Inflammatory macrophage treated with lipopolysaccharide for 4 hours (primary cell): ENCODE results near the gene NRF1.
"Not testable (repeated sequence)": the region's sequence is repeated elsewhere in the genome, so short reads cannot be mapped to it uniquely, and the experiment has no call there.

Experiments
- DNase-seq: peaks from one replicate; pipeline ENCODE4 v3.0.0-alpha.2; 2020

The NRF1 gene

DNA sequence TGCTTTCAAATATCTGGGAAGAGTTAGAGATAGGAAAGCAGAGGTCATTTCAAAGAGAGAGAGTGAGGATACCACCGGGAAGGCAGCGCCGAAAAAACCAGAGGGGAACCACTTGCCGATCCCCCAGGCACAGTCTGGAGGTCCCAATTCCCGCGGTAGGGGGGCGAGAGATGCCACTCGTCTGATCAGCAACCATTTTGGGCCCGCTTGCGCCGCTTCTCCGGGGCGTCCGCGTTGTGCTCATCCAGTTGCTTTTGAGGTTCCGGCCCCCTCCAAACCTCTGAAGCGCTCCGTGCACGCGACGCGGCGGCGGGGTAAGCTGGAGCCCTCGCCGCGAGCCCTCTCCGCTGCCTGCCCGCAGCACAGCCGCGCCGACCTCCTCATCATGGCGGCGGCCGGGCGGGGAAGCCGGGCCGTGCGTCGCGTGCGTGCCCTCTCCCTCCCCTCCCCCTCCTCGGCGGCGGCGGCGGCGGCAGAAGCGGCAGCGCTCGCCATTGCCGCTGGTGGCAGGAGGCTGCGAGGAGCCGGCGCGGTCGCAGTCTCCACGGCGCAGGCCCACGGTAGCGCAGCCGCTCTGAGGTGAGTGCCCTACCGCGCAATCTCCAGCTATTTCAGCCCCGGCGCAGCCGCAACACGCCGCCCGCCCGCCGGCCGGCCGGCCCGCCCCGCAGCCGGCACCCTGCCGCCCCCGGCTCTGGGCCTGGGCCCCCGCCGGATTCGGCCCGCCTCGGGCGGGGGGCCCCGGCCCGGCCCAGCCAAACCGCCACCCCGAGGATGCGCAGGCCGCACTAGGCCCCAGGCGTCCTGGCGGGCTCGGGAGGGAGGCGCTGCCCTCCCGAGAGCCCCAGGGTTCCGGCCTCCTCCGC is at the start of gene NRF1:
Gene NRF1, plus strand, starts transcription at position 475 of the 866 bp plus-strand sequence. CDS start 45,632 bp downstream, outside the sequence.
- DNase-seq = peak; percentile 93

DNA sequence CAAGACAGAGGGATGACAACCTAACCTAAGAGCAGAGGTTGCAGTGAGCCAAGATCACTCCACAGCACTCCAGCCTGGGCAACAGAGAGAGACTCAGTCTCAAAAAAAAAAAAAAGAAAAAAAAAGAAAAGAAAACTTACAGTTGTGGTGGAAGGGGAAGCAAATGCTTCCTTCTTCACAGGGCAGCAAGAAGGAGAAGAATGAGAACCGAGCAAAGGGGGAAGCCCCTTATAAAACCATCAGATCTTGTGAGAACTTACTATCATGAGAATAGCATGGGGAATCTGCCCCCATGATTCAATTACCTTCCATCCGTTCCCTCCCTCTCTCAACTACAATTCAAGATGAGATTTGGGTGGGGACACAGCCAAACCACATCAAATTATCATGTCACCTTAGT is 45.2 kb upstream of the NRF1 start:
- peak; percentile 81 for DNase-seq

DNA sequence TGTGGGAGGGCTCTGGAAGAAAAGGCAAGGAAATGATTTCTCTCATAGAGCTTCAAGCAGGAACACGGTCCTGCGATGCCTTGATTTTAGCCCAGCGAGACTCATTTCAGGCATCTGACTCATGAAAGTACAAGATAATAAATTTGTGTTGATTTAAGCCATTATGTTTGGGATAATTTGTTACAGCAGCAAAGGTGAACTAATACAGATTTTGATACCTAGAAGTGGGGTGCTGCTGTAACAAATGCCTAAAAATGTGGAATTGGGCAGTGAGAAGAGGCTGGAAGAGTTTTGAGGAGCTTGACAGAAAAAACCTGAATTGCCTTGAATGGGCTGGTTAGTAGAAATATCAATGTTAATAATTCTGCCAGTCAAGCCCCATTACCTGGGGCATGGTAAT is 44.1 kb upstream of the NRF1 start:
- DNase-seq = no peak

DNA sequence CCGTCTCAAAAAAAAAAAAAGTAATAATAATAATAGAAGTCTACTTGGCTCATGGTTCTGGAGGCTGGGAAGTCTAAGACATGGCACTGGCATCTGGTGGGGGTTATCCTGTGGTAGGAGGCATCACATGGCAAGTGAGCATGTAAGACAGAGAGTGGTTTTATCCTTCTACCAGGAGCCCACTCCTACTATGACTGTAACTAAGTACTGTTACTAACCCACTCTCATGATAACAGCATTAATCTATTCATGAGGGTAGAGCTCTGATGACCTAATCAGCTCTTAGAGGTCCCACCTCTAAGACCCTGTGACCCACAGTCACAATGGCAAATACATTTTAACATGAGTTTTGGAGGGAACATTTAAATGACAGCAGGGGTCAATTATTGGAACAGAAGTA is 43.3 kb upstream of the NRF1 start:
- no peak for DNase-seq

DNA sequence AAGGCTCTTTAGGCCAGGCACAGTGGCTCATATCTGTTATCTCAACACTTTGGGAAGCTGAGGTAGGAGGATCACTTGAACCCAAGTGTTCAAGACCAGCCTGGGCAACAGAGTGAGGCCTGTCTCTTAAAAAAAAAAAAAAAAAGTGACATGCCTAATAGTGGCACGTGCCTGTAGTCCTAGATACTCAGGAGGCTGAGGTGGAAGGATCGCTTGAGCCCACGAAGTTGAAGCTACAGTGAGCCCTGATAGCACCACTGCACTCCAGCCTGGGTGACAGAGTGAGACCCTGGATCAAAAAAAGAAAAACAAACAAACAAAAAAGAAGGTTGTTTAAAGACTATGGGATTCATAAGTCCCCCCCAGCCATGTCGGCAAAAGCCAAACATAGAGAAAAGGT is 42.2 kb upstream of the NRF1 start:
- no peak for DNase-seq

DNA sequence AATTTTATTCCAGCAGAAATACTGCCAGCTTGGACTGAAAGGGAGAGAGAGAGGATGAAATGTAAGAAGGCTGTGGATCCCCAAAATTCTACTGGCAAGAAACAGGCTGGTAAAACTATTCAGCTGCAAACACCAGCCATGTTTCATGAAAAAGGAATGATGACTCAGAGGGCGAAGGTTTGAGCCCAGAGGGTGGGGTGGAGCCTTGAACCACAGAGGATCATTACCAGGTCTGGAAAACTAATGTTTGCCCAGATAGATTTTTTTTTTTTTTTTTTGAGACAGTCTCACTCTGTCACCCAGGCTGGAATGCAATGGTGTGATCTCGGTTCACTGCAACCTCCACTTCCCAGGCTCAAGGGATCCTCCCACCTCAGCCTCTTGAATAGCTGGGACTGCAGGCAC is 41.7 kb upstream of the NRF1 start:
- DNase-seq = peak; percentile 48

DNA sequence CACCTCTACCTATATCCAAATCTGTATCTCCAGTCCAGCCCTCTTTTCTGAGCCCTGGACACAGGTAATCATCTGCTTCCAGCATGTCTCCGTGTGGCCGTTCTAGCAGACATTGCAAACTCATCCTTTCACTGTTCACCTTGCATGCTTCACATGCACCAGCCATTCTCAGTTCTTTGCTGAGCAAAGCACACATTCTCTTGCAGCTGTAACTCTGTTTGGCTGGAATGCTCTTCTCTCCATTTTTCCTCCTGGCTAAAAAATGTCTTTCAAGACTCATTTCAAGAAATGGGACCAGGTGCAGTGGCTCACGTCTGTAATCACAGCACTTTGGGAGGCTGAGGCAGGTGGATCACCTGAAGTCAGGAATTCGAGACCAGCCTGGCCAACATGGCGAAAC is 40.3 kb upstream of the NRF1 start:
- no peak for DNase-seq

DNA sequence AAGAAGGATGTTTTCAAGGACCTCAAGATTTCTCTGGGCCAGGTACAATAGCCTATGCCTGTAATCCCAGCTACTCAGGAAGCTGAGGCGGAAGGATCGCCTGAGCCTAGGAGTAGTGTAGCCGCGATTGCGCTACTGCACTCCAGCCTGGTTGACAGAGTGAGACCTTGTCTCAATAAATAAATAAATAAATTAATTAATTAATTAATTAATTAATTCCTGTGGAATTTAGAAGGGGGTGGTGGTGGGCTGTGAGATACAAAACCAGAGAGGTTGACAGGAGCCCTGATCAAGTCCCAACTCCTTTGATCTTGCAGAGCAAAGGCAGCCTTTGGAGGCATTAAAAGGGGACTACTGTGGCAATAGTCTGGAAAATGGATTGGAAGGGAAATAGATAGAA is 39.3 kb upstream of the NRF1 start:
- no peak for DNase-seq

DNA sequence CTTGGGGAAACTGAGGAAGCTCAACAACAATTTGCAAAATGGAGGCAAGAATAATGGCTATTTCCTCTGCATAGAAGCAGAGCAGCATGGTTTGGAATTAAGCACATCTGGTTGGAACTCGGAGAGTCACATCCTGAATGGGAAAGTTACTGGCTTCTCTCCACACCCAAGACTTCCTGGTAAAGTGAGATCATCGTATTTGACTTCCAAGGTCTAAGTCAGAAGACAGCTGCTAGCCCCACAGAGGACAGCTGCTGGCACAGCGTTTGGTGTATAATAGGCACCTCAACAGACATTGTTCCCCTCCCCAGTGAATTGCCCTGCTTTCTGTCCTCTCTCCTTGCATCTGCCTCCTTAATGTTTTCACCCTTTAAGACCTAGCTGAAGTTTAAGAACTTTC is 37.0 kb upstream of the NRF1 start:
- no peak for DNase-seq

DNA sequence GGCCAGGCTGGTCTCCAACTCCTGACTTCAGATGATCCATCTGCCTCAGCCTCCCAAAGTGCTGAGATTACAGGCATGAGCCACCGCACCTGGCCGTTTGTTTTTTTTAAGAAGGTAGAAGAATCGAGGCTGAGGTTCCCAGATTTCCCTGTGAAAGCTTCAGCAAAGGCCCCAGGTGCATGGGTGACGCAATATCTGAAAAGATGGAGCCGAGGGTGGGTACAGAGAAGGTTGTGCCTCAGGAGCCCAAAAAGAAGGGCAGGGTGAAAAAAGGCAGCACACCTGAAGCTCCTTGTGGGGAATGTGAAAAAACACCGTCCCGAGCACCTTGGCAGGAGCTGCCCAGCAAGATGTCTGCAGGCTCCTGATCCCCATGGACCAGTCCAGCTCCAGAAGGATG is 35.8 kb upstream of the NRF1 start:
- DNase-seq = no peak

DNA sequence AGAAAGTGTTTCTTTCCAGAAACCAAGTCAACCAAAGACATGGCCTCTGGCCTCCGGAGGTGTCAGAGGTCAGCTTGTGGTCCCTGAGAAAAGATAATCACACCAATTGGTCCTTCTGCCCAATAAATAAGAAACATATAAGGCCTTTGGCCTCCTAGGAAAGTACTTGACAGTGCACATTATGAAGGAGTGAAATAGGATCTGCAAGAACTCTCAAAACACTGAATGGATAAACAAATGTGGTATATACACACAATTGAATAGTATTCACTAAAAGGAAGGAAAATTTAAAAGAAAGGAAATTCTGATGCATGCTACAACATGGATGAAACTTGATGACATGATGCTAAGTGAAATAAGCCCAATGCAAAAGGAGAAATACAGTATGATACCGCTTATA is 35.4 kb upstream of the NRF1 start:
- DNase-seq = no peak

DNA sequence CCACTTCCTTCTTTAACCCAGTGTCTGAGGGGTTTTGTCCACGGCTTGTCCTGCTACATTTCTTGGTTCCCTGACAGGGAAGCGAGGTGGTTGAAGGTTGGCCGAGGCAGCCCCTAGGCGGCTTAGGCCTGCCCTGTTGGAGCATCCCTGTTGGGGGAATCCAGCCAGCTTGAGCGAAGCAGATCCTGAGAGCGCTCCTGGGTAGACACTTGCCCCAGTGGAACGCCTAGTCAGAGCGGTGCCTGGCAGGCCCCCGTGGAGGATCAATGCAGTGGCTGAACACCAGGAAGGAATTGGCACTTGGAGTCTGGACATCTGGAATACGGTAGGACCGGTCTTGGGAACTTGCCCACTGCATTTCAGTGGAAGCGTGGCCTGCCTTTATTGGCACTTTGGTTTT is 32.7 kb upstream of the NRF1 start:
- no peak for DNase-seq

DNA sequence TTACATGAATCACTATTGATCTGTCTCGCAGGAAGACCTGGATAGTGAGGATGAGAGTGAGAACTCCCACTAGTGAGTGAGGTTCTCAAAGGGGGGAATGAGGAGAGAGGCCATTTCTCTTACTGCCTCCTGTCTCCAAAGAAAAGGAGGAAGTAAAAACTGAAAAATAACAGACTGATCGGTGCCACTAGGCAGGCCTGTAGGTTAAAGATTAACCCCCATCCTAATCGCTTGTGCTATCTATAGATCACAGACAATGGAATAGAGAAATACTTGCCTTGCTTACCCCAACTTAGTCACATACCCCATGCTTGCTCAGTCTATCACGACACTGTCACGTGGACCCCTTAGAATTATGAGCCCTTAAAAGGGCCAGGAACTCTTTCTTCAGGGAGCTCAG is 25.3 kb upstream of the NRF1 start:
- not testable (repeated sequence) for DNase-seq

DNA sequence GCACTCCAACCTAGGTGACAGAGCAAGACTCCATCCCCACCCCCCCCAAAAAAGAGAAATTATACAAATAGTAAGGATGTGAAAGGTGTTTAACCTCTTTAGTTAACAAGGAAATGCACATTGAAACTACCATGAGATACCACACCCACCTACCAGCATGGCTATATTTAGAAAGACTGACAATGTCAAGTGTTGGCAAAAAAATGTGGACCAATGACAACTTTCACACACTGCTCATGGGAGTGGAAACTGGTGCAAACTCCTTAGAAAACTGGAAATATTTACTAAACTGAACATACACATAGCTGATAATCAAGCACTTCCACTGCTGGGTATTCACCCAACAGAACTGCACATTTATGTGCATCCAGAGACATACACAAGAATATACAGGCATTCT is 23.3 kb upstream of the NRF1 start:
- no peak for DNase-seq

DNA sequence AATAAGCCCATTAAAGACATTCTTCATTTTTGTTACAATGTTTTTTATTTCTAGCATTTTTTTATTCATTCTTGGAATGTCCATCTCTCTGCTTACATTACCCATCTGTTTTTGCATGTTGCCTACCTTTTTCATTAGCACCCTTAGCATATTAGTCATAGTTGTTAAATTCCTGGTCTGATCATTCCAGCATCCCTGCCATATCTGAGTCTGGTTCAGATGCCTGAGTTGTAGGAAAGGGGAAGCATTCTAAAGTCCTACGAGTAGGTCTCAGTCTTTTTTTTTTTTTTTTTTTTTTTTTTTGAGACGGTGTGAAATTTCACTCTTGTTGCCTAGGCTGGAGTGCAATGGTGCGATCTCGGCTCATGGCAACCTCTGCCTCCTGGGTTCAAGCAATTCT is 19.7 kb upstream of the NRF1 start:
- no peak for DNase-seq

DNA sequence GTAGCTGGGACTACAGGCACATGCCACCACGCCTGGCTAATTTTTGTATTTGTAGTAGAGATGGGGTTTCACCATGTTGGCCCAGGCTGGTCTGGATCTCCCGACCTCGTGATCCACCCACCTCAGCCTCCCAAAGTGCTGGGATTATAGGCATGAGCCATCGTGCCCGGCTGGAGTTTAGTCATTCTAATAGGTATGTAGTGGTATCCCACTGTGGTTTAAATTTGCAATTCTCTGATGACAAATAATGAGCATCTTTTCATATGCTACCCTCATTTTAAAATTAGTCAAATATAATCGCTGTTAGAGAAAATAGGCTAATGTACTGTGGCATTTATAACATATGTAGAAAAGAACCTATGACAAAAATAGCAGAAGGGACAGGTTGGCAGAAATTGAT is 15.1 kb upstream of the NRF1 start:
- DNase-seq = not testable (repeated sequence)

DNA sequence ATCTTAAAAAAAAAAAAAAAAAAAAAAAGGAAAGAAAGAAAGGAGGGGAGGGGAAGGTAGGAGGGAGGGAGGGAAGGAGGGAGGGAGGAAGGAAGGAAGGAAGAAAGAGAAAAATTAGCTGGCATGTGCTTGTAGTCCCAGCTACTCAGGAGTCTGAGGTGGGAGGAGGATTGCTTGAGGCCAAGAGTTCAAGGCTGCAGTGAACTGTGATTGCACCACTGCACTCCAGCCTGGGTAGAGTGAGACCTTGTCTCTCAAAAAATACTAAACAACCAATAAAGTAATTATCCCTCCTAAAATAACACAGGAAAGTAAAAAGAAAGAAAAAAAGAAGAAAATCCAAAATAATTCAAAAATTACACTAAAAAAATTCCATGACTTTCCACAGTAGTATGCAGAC is 13.8 kb upstream of the NRF1 start:
- DNase-seq = no peak

DNA sequence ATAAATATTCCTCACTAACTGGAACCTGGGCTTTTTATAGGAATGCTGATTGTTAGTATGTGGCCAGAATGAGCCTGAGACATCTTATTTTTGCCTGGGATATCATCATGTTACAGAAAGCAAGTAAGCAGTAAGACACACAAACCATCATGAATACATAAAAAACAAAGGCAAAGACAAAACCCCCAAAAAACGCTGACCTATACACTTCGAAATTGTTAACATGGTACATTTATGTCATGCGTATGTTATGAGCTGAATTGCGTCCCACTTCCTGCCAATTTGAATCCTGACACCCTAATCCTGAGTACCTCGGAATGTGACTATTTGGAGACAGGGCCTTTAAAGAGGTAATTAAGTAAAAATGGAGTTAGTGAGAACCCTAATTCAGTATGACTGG is 12.3 kb upstream of the NRF1 start:
- DNase-seq = no peak

DNA sequence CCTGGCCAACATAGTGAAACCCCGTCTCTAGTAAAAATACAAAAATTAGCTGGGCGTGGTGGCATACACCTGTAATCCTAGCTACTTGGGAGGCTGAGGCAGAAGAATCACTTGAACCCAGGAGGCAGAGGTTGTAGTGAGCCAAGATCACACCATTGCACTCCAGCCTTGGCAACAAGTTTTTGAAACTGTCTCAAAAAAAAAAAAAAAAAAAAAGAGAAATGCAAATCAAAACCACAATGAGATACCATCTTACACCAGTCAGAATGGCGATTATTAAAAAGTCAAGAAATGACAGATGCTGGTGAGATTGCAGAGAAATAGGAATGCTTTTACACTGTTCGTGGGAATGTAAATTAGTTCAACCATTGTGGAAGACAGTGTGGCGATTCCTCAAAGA is 7.9 kb upstream of the NRF1 start:
- DNase-seq = not testable (repeated sequence)

DNA sequence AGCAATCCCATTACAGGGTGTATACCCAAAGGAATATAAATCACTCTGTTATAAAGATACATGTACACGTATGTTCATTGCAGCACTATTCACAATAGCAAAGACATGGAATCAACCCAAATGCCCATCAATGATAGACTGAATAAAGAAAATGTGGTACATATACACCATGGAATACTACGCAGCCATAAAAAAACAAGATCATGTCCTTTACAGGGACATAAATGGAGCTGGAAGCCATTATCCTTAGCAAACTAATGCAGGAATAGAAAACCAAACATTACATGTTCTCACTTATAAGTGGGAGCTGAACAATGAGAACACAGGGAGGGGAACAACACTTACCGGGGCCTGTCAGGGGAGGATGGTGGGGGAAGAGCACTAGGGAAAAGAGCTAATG is 7.5 kb upstream of the NRF1 start:
- DNase-seq = not testable (repeated sequence)

DNA sequence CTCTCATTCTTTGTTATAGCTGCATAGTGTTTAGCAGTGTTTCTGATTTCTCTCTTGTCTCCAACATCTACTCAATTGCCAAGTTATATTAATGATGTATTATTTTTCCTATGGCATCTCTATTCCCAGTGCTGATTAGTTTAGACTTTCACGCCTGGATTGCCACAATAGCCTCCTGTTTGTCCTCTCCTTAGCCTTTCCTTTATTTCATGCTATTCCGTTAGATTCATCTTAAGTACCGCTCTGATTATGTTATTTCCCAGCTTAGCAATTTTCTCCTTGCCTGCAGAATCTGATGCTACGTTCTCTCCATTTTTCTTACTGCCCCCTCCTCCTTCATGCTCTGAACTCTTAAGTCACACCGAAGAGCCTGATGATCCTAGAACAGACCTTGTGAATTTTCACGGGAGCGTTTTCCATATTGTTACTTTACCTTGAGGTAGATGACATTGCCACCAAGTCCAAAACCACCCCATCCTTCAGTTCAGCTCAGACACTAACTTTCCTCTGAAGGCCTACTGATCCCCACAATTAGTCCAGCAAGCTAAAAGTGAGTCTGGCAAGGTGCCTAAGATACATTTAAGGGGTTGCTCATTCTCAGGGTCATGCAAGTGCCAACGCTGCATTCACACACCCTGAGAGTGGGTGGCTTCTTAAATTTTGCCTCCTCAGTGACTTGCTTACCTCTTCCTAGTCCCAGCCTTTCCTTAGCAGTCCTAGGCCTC is 6.6 kb upstream of the NRF1 start:
- no peak for DNase-seq

DNA sequence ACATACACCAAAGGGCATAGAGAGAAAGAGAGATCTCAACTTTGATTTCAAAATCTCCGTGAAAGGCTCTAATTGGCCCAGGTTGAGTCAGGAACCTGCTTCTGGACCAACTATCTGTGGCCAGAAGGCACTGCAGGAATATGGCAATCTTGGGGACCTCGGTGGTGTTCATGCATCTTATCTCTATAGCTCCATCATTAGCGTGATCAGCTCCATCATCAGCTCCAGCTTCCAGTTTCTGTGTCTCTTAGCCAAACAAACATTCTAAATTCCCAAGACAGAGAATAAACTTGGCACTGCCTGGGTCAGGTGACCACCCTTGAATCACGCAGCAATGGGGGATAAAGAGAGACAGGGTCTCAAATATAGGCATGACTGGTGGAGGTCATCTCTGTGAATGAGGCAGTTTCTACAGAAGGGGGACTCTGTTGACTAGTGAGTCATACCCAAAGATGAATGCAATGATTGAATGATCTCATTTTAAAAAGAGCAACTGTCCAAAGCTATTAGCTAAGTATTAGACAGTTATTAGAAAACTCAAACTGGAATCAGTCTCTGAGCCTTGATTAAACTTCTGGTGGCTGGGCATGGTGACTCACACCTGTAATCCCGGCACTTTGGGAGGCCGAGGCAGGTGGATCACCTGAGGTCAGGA is 5.4 kb upstream of the NRF1 start:
- peak; percentile 66 for DNase-seq

DNA sequence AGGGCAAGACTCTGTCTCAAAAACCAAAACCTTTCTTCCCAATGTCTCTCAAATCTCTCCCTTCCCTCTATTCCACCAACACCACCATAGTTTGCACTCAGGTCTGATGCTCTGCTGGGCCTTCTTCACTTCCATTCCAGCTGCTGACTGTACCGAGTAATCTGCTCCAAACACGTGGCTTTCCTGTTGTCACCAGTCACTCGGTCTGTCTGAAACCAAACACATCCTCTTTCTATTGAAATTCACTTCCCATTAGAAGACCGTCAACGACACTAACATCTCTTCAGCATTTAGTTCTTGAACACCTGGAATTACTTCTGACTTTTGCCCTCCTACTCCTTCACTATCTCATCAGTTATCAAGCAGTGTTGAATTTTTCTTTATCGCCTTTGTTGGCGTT is 4.7 kb upstream of the NRF1 start:
- peak; percentile 87 for DNase-seq
